Measurements from ENCODE around the gene ANKS1A. TPM values are rescaled to one million over a fixed set of nuclear protein-coding genes. Genes with fewer than 3 reads are reported as not detected.

The ANKS1A gene
- total RNA-seq, 1 donor from 2014 or later: 11.5 TPM

GRCh38 chr6:34981951-34982350, 92.9 kb downstream of the ANKS1A start:
- Histone ChIP-seq H3K27me3 (ENCODE audit: control insufficient read depth in 3 of 3, insufficient read depth in 3 of 3, low read length in 3 of 3) (no peaks in the 10 kb centered on the region), H3K36me3 (ENCODE audit: control insufficient read depth in 3 of 3, insufficient read depth in 3 of 3, low read length in 3 of 3) (peaks cover 7 to 37% (median 34%) of the 10 kb centered on the region in 3 donors), H3K4me3 (ENCODE audit: low read length in 3 of 3) (no peak overlapping the region), H3K4me1 (ENCODE audit: control insufficient read depth in 3 of 3, insufficient read depth in 3 of 3, low read length in 3 of 3) (peaks cover 1 to 4% (median 3%) of the 10 kb centered on the region in 3 donors), H3K9ac (ENCODE audit: low read depth in 1 of 3, low read length in 3 of 3) (no peak overlapping the region), H3K27ac (ENCODE audit: low read depth, low read length) (no peak overlapping the region), H3K9me3 (ENCODE audit: control insufficient read depth in 3 of 3, low read length in 3 of 3) (no peaks in the 10 kb centered on the region)

GRCh38 chr6:34982424-34982852, 93.4 kb downstream of the ANKS1A start:
- Histone ChIP-seq H3K9me3 (ENCODE audit: control insufficient read depth in 3 of 3, low read length in 3 of 3) (no peaks in the 10 kb centered on the region), H3K27ac (ENCODE audit: low read depth, low read length) (no peak overlapping the region), H3K27me3 (ENCODE audit: control insufficient read depth in 3 of 3, insufficient read depth in 3 of 3, low read length in 3 of 3) (no peaks in the 10 kb centered on the region), H3K9ac (ENCODE audit: low read depth in 1 of 3, low read length in 3 of 3) (no peak overlapping the region), H3K4me1 (ENCODE audit: control insufficient read depth in 3 of 3, insufficient read depth in 3 of 3, low read length in 3 of 3) (peaks cover 4 to 9% (median 6%) of the 10 kb centered on the region in 3 donors), H3K36me3 (ENCODE audit: control insufficient read depth in 3 of 3, insufficient read depth in 3 of 3, low read length in 3 of 3) (peaks cover 7 to 37% (median 34%) of the 10 kb centered on the region in 3 donors), H3K4me3 (ENCODE audit: low read length in 3 of 3) (no peak overlapping the region)

GRCh38 chr6:34984416-34984815, 95.4 kb downstream of the ANKS1A start:
- H3K27ac ChIP-seq (ENCODE audit: low read depth, low read length): no peak overlapping the region
- H3K27me3 ChIP-seq (ENCODE audit: control insufficient read depth in 3 of 3, insufficient read depth in 3 of 3, low read length in 3 of 3): no peaks in the 10 kb centered on the region
- peaks cover 4 to 10% (median 6%) of the 10 kb centered on the region in 3 donors for H3K4me1 ChIP-seq (ENCODE audit: control insufficient read depth in 3 of 3, insufficient read depth in 3 of 3, low read length in 3 of 3)
- H3K36me3 ChIP-seq (ENCODE audit: control insufficient read depth in 3 of 3, insufficient read depth in 3 of 3, low read length in 3 of 3): peaks cover 7 to 39% (median 37%) of the 10 kb centered on the region in 3 donors
- H3K9me3 ChIP-seq (ENCODE audit: control insufficient read depth in 3 of 3, low read length in 3 of 3): no peaks in the 10 kb centered on the region
- no peak overlapping the region for H3K4me3 ChIP-seq (ENCODE audit: low read length in 3 of 3)
- H3K9ac ChIP-seq (ENCODE audit: low read depth in 1 of 3, low read length in 3 of 3): no peak overlapping the region

GRCh38 chr6:34985236-34985635, 96.2 kb downstream of the ANKS1A start:
- H3K27ac ChIP-seq (ENCODE audit: low read depth, low read length): no peak overlapping the region
- no peaks in the 10 kb centered on the region for H3K27me3 ChIP-seq (ENCODE audit: control insufficient read depth in 3 of 3, insufficient read depth in 3 of 3, low read length in 3 of 3)
- peaks cover 7 to 42% (median 40%) of the 10 kb centered on the region in 3 donors for H3K36me3 ChIP-seq (ENCODE audit: control insufficient read depth in 3 of 3, insufficient read depth in 3 of 3, low read length in 3 of 3)
- H3K9me3 ChIP-seq (ENCODE audit: control insufficient read depth in 3 of 3, low read length in 3 of 3): no peaks in the 10 kb centered on the region
- H3K4me1 ChIP-seq (ENCODE audit: control insufficient read depth in 3 of 3, insufficient read depth in 3 of 3, low read length in 3 of 3): peaks cover 4 to 10% (median 6%) of the 10 kb centered on the region in 3 donors
- no peak overlapping the region for H3K9ac ChIP-seq (ENCODE audit: low read depth in 1 of 3, low read length in 3 of 3)
- no peak overlapping the region for H3K4me3 ChIP-seq (ENCODE audit: low read length in 3 of 3)

GRCh38 chr6:34986845-34987246, 97.8 kb downstream of the ANKS1A start:
- Histone ChIP-seq H3K36me3 (ENCODE audit: control insufficient read depth in 3 of 3, insufficient read depth in 3 of 3, low read length in 3 of 3) (peaks cover 5 to 43% (median 36%) of the 10 kb centered on the region in 3 donors), H3K27ac (ENCODE audit: low read depth, low read length) (no peak overlapping the region)

GRCh38 chr6:34987506-34987905, 98.5 kb downstream of the ANKS1A start:
- H3K27ac ChIP-seq (ENCODE audit: low read depth, low read length): no peak overlapping the region
- H3K27me3 ChIP-seq (ENCODE audit: control insufficient read depth in 3 of 3, insufficient read depth in 3 of 3, low read length in 3 of 3): no peaks in the 10 kb centered on the region
- H3K4me3 ChIP-seq (ENCODE audit: low read length in 3 of 3): no peak overlapping the region
- H3K9me3 ChIP-seq (ENCODE audit: control insufficient read depth in 3 of 3, low read length in 3 of 3): no peaks in the 10 kb centered on the region
- H3K9ac ChIP-seq (ENCODE audit: low read depth in 1 of 3, low read length in 3 of 3): no peak overlapping the region
- peaks cover 9 to 42% (median 35%) of the 10 kb centered on the region in 3 donors for H3K36me3 ChIP-seq (ENCODE audit: control insufficient read depth in 3 of 3, insufficient read depth in 3 of 3, low read length in 3 of 3)
- peaks cover 4 to 7% (median 6%) of the 10 kb centered on the region in 3 donors for H3K4me1 ChIP-seq (ENCODE audit: control insufficient read depth in 3 of 3, insufficient read depth in 3 of 3, low read length in 3 of 3)

More at GRCh38 chr6:34986845-34987246, 97.8 kb downstream of the ANKS1A start:
- Histone ChIP-seq H3K27me3 (ENCODE audit: control insufficient read depth in 3 of 3, insufficient read depth in 3 of 3, low read length in 3 of 3) (no peaks in the 10 kb centered on the region), H3K4me3 (ENCODE audit: low read length in 3 of 3) (no peak overlapping the region), H3K9ac (ENCODE audit: low read depth in 1 of 3, low read length in 3 of 3) (no peak overlapping the region), H3K4me1 (ENCODE audit: control insufficient read depth in 3 of 3, insufficient read depth in 3 of 3, low read length in 3 of 3) (peaks cover 4 to 9% (median 6%) of the 10 kb centered on the region in 3 donors), H3K9me3 (ENCODE audit: control insufficient read depth in 3 of 3, low read length in 3 of 3) (no peaks in the 10 kb centered on the region)

GRCh38 chr6:34990971-34991560, 102.0 kb downstream of the ANKS1A start:
- Histone ChIP-seq H3K27me3 (ENCODE audit: control insufficient read depth in 3 of 3, insufficient read depth in 3 of 3, low read length in 3 of 3) (no peaks in the 10 kb centered on the region), H3K36me3 (ENCODE audit: control insufficient read depth in 3 of 3, insufficient read depth in 3 of 3, low read length in 3 of 3) (peaks cover 13 to 37% (median 32%) of the 10 kb centered on the region in 3 donors), H3K9me3 (ENCODE audit: control insufficient read depth in 3 of 3, low read length in 3 of 3) (no peaks in the 10 kb centered on the region), H3K27ac (ENCODE audit: low read depth, low read length) (no peak overlapping the region), H3K4me1 (ENCODE audit: control insufficient read depth in 3 of 3, insufficient read depth in 3 of 3, low read length in 3 of 3) (peaks cover 4 to 10% (median 6%) of the 10 kb centered on the region in 3 donors), H3K9ac (ENCODE audit: low read depth in 1 of 3, low read length in 3 of 3) (no peak overlapping the region), H3K4me3 (ENCODE audit: low read length in 3 of 3) (no peak overlapping the region)

- Histone ChIP-seq H3K4me1 (ENCODE audit: control insufficient read depth in 3 of 3, insufficient read depth in 3 of 3, low read length in 3 of 3) (peaks cover 0 to 4% (median under 1%) of the 10 kb centered on the region in 3 donors), H3K9ac (ENCODE audit: low read depth in 1 of 3, low read length in 3 of 3) (no peak overlapping the region), H3K36me3 (ENCODE audit: control insufficient read depth in 3 of 3, insufficient read depth in 3 of 3, low read length in 3 of 3) (peaks cover 13 to 32% (median 31%) of the 10 kb centered on the region in 3 donors), H3K27me3 (ENCODE audit: control insufficient read depth in 3 of 3, insufficient read depth in 3 of 3, low read length in 3 of 3) (no peaks in the 10 kb centered on the region), H3K4me3 (ENCODE audit: low read length in 3 of 3) (no peak overlapping the region), H3K9me3 (ENCODE audit: control insufficient read depth in 3 of 3, low read length in 3 of 3) (no peaks in the 10 kb centered on the region), H3K27ac (ENCODE audit: low read depth, low read length) (no peak overlapping the region)
These were observed 103.3 kb downstream of the ANKS1A start for GRCh38 chr6:34992376-34992775.

GRCh38 chr6:34993213-34993612, 104.2 kb downstream of the ANKS1A start:
- Histone ChIP-seq H3K9ac (ENCODE audit: low read depth in 1 of 3, low read length in 3 of 3) (no peak overlapping the region), H3K4me1 (ENCODE audit: control insufficient read depth in 3 of 3, insufficient read depth in 3 of 3, low read length in 3 of 3) (peaks cover 0 to 2% (median 0%) of the 10 kb centered on the region in 3 donors), H3K4me3 (ENCODE audit: low read length in 3 of 3) (no peak overlapping the region), H3K36me3 (ENCODE audit: control insufficient read depth in 3 of 3, insufficient read depth in 3 of 3, low read length in 3 of 3) (peaks cover 13 to 36% (median 31%) of the 10 kb centered on the region in 3 donors), H3K27ac (ENCODE audit: low read depth, low read length) (no peak overlapping the region), H3K27me3 (ENCODE audit: control insufficient read depth in 3 of 3, insufficient read depth in 3 of 3, low read length in 3 of 3) (no peaks in the 10 kb centered on the region), H3K9me3 (ENCODE audit: control insufficient read depth in 3 of 3, low read length in 3 of 3) (no peaks in the 10 kb centered on the region)

- H3K27ac ChIP-seq (ENCODE audit: low read depth, low read length): no peak overlapping the region
- no peak overlapping the region for H3K9ac ChIP-seq (ENCODE audit: low read depth in 1 of 3, low read length in 3 of 3)
- peaks cover 13 to 36% (median 25%) of the 10 kb centered on the region in 3 donors for H3K36me3 ChIP-seq (ENCODE audit: control insufficient read depth in 3 of 3, insufficient read depth in 3 of 3, low read length in 3 of 3)
- no peaks in the 10 kb centered on the region for H3K27me3 ChIP-seq (ENCODE audit: control insufficient read depth in 3 of 3, insufficient read depth in 3 of 3, low read length in 3 of 3)
- H3K4me1 ChIP-seq (ENCODE audit: control insufficient read depth in 3 of 3, insufficient read depth in 3 of 3, low read length in 3 of 3): peaks cover 0 to 2% (median 0%) of the 10 kb centered on the region in 3 donors
- no peak overlapping the region for H3K4me3 ChIP-seq (ENCODE audit: low read length in 3 of 3)
- H3K9me3 ChIP-seq (ENCODE audit: control insufficient read depth in 3 of 3, low read length in 3 of 3): no peaks in the 10 kb centered on the region
These were observed 105.6 kb downstream of the ANKS1A start for GRCh38 chr6:34994693-34995092.

All from skeletal muscle tissue (tissue), 4 donors.